Right lobe of liver (tissue), 5 donors: Measurements from ENCODE around the gene FAM135A. TPM values are rescaled to one million over a fixed set of nuclear protein-coding genes. Genes with fewer than 3 reads are reported as not detected.

Experiments used
- small RNA-seq, 2 experiments: library from RNA; depleted of rRNA; stranded (forward); fragments of <200 nt; gene quantifications; one replicate each; pipeline ENCODE3, GENCODE V24; 2016
- total RNA-seq, 6 experiments: library from RNA; depleted of rRNA in 2 of 6; stranded (reverse); fragments of >200 nt in 2 of 6; fragmentation: NEBNext Ultra II Directional in 3 of 6; extraction: Animal tissue kit (Norgen Biotek cat#: 25700) in 3 of 6; gene quantifications; one replicate each; pipeline versions ENCODE4 v1.1.0 to v1.2.4, GENCODE V29; 2016 to 2023
- donor health status: DM: no; HTN: no; CAD: no.
- donor health status: DM: no; HTN: no; CAD: no.
- donor health status: DM: no; HTN: yes; CAD: no.
- donor health status: DM: no; HTN: yes; CAD: no.

Gene FAM135A
- total RNA-seq, 6 experiments from 2014 or later, result 3.9 to 17.0 (median 8.0) TPM

Small RNAs within 50 kb of the gene (small RNA-seq; reads per million reads assigned to genes)
- 0 reads per million in 2 experiments for gene RNU7-48P

Other genes with a start within 250 kb of the FAM135A start
- under 1 TPM in 1 of 6 experiments, not detected in 5; 0.11 TPM for gene COL9A1, start 110.4 kb upstream of the FAM135A start, total RNA-seq
- 1 to 10 TPM; 2.9 to 5.5 (median 4.5) TPM for gene SDHAF4, start 153.4 kb downstream of the FAM135A start, total RNA-seq